Measurements from ENCODE around the gene DNASE2. TPM values are rescaled to one million over a fixed set of nuclear protein-coding genes. Genes with fewer than 3 reads are reported as not detected.

Gene DNASE2
- total and polyA plus RNA-seq, 7 donors, result 5.5 to 23.0 (median 9.7) TPM

- ATAC-seq (no peak), DNase-seq (peak in 1 of 2 donors; percentile 35)
- TF ChIP-seq, protein P1, sequence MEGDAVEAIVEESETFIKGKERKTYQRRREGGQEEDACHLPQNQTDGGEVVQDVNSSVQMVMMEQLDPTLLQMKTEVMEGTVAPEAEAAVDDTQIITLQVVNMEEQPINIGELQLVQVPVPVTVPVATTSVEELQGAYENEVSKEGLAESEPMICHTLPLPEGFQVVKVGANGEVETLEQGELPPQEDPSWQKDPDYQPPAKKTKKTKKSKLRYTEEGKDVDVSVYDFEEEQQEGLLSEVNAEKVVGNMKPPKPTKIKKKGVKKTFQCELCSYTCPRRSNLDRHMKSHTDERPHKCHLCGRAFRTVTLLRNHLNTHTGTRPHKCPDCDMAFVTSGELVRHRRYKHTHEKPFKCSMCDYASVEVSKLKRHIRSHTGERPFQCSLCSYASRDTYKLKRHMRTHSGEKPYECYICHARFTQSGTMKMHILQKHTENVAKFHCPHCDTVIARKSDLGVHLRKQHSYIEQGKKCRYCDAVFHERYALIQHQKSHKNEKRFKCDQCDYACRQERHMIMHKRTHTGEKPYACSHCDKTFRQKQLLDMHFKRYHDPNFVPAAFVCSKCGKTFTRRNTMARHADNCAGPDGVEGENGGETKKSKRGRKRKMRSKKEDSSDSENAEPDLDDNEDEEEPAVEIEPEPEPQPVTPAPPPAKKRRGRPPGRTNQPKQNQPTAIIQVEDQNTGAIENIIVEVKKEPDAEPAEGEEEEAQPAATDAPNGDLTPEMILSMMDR (IDR thresholded peaks at IDR 0.05), result no peak
- WGBS, 3 donors, result 15 to 22% (median 21%) methylated on average over 17 to 21 of the region's 21 CpGs
- Histone ChIP-seq H3K36me3 (ENCODE audit: insufficient read depth in 1 of 2, low read depth in 1 of 2) (no peaks in the 10 kb centered on the region), H3K4me3 (peak overlapping the region; percentile 47), H3K9me3 (no peaks in the 10 kb centered on the region), H3K4me1 (peaks cover 6% of the 10 kb centered on the region), H3K27ac (no peak overlapping the region), H3K27me3 (ENCODE audit: insufficient read depth in 3 of 3, low read length in 2 of 3) (peaks cover 0 to 96% (median 48%) of the 10 kb centered on the region in 3 donors)
- intact Hi-C loops (cut with DNase I), result no loop called here
Measured at GRCh38 chr19:12838886-12839756, 42.1 kb downstream of the DNASE2 start.

DNA sequence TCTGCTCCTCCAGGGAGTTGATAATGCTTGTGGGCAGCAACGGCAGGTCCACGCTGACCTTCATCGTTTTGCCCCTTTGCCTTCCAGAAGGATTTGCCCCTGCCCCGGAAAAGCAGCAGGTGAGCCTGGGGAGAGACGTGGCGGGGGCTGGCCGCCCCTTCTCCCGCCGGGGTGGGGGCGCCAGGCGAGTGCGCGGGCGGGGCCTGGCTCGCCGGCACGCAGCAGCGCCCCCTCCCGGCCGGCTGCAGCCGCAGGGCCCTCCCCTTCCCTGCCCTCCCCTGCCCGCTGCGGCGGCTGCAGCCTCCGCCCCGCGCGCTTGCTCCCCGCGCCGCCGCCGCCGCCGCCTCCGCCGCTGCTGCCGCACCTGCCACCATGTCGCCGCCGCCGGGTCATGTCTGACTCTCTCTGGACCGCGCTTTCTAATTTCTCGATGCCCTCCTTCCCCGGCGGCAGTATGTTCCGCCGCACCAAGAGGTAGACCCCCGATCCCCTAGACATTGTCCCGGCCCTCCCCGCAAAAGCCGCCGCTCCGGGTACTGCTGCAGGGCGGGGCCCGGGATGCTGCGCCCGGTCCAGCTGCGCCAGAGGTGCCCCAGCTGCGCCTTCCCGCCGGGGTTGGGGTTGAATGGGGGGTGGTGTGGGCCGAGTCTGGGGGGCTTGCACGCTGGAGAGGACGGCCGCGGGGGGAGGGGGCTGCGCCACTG lies 42.9 kb downstream of the DNASE2 start, which contains the start of gene MAST1:
TSS of gene MAST1 (plus strand) at position 334 of the 704 bp plus-strand sequence. CDS start at position 392, 58 bp downstream.
- DNase-seq (peak; percentile 24 to 51), ATAC-seq (peak in 3 of 4 donors; percentile 48 to 56 (median 49))
- Histone ChIP-seq H3K9me3 (no peaks in the 10 kb centered on the region), H3K36me3 (ENCODE audit: insufficient read depth in 1 of 2, low read depth in 1 of 2) (no peaks in the 10 kb centered on the region), H3K27me3 (ENCODE audit: insufficient read depth in 3 of 3, low read length in 2 of 3) (peaks cover 0 to 95% (median 53%) of the 10 kb centered on the region in 3 donors), H3K27ac (no peak within 1 kb of the TSS), H3K4me1 (peaks cover 6% of the 10 kb centered on the region), H3K4me3 (peak within 1 kb of the TSS; percentile 47)
- TF ChIP-seq, protein P1 (IDR thresholded peaks at IDR 0.05), result peak; percentile 48
- intact Hi-C loops (cut with DNase I), result no loop called here
- WGBS, 3 donors, result 1% methylated on average over 45 to 69 of the region's 69 CpGs

DNA sequence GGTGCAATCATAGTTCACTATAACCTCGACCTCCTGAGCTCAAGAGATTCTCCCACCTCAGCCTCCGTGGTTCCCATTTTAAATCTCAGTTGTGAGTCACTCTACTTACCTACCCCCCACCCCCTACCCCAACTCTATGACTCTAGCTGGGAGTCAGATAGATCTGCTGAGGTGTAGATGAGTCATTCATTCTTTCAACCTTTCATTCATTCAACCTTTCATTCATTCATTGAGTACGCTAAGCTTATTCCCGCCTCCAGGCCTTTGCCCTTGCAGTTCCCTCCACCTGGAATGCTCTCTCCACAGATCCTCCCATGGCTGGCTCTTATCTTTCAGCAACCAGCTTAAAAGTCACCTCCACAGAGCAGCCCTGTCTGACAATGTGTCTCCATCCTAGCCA lies 44.0 kb downstream of the DNASE2 start:
- TF ChIP-seq, protein P1 (IDR thresholded peaks at IDR 0.05), result no peak
- Histone ChIP-seq H3K9me3 (no peaks in the 10 kb centered on the region), H3K27ac (no peak overlapping the region), H3K36me3 (ENCODE audit: insufficient read depth in 1 of 2, low read depth in 1 of 2) (no peaks in the 10 kb centered on the region), H3K4me1 (peaks cover 6% of the 10 kb centered on the region), H3K4me3 (no peak overlapping the region), H3K27me3 (ENCODE audit: insufficient read depth in 3 of 3, low read length in 2 of 3) (peaks cover 0 to 95% (median 54%) of the 10 kb centered on the region in 3 donors)
- intact Hi-C loops (cut with DNase I), result no loop called here
- ATAC-seq (no peak), DNase-seq (peak in 1 of 2 donors; percentile 7)
- WGBS, 3 donors, result 75 to 83% (median 75%) methylated on average over 4 of the region's 4 CpGs

- H3K9me3 ChIP-seq, result no peaks in the 10 kb centered on the region
- no peak for DNase-seq
- H3K4me3 ChIP-seq, result no peak overlapping the region
- 3 to 6% (median 4%) methylated on average over 6 of the region's 6 CpGs for WGBS, 3 donors
- TF ChIP-seq, protein P1 (IDR thresholded peaks at IDR 0.05), result no peak
- H3K27ac ChIP-seq, result no peak overlapping the region
- peaks cover 6% of the 10 kb centered on the region for H3K4me1 ChIP-seq
- H3K36me3 ChIP-seq (ENCODE audit: insufficient read depth in 1 of 2, low read depth in 1 of 2), result no peaks in the 10 kb centered on the region
- intact Hi-C loops (cut with DNase I), result no loop called here
- no peak for ATAC-seq
- peaks cover 0 to 95% (median 59%) of the 10 kb centered on the region in 3 donors for H3K27me3 ChIP-seq (ENCODE audit: insufficient read depth in 3 of 3, low read length in 2 of 3)
Measured at GRCh38 chr19:12836529-12836863, 44.8 kb downstream of the DNASE2 start.
